ENCODE measurements around the gene MYO1G.

MYO1G gene

DNA sequence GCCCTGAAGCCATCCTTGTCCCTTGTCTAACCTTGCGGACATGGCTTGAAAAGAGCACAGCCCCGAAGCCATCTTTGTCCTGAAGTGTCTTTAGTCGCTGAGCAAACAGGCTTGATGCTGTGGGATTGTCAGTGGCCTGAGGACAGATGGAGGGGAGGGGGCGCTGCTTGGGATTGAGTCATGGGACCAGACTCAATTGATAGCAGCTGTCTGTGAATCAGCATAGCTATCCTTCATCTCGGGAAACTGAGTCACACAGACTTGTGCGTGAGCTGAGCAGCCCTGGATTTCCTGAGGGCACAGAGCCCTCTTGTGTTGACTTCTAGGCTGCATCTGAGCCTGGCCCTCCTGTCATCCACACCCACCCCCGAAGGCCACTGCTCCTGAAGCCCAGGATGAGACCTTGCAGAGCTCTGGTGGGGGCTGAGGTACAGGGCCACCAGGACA is 14.4 kb downstream of the MYO1G start:
- TF ChIP-seq RAD21 (IDR thresholded peaks at IDR 0.05; ENCODE audit: low read depth), result peak; percentile 70
- TF ChIP-seq, protein P1, sequence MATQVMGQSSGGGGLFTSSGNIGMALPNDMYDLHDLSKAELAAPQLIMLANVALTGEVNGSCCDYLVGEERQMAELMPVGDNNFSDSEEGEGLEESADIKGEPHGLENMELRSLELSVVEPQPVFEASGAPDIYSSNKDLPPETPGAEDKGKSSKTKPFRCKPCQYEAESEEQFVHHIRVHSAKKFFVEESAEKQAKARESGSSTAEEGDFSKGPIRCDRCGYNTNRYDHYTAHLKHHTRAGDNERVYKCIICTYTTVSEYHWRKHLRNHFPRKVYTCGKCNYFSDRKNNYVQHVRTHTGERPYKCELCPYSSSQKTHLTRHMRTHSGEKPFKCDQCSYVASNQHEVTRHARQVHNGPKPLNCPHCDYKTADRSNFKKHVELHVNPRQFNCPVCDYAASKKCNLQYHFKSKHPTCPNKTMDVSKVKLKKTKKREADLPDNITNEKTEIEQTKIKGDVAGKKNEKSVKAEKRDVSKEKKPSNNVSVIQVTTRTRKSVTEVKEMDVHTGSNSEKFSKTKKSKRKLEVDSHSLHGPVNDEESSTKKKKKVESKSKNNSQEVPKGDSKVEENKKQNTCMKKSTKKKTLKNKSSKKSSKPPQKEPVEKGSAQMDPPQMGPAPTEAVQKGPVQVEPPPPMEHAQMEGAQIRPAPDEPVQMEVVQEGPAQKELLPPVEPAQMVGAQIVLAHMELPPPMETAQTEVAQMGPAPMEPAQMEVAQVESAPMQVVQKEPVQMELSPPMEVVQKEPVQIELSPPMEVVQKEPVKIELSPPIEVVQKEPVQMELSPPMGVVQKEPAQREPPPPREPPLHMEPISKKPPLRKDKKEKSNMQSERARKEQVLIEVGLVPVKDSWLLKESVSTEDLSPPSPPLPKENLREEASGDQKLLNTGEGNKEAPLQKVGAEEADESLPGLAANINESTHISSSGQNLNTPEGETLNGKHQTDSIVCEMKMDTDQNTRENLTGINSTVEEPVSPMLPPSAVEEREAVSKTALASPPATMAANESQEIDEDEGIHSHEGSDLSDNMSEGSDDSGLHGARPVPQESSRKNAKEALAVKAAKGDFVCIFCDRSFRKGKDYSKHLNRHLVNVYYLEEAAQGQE (IDR thresholded peaks at IDR 0.05; ENCODE audit: low read depth), result no peak
- TF ChIP-seq, protein P2, sequence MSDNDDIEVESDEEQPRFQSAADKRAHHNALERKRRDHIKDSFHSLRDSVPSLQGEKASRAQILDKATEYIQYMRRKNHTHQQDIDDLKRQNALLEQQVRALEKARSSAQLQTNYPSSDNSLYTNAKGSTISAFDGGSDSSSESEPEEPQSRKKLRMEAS (IDR thresholded peaks at IDR 0.05), result no peak
- TF ChIP-seq CREB1 (IDR thresholded peaks at IDR 0.05; ENCODE audit: low read depth), result no peak
- TF ChIP-seq FOXM1 (IDR thresholded peaks at IDR 0.05; ENCODE audit: borderline replicate concordance, low read depth), result no peak
- no peak for TF ChIP-seq CEBPB (IDR thresholded peaks at IDR 0.05)

DNA sequence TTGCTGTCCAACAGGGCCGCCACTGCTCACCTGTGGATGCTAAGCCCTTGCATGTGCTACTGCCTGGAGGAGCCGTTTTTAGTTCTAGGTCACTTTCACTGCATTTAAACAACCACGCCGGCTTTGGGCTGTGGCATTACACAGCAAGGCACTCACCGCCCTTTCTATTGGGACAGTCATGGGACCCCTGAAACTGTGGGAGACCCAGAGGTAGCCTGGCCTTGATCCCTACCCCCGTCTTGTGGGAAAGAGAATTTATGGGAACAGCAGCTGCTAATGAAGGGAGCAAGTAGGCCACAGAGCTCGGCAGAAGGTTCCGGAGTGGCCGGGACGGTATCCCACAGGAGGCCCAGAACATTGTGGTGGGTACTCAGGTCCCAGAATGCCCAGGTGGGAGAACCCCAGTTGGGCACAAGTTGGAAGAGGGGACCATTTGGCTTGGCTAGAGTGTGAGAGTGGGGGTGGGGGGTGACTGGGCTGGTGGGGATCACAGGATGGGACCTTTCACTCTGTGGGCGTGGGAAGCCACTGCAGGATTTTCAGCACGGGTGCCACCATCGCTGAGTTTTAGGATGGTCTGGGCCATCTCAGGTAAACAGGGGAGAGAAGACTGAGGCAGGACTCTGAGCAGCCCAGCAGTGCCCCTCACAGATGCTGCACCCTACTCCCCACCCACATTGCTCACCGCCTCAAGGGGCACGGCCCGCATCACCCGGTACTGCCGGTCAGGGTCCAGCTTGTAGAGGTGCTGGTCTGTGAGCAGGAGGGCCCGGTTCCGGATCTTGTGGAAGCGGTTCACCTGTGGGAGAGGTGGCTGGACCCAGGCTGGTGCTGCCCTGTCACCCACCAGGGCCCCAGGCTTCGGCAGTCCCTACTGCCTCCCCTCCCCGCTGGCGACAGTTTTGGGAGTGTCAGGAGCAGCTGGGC is 15.2 kb downstream of the MYO1G start:
- TF ChIP-seq EP300 (IDR thresholded peaks at IDR 0.05; ENCODE audit: borderline replicate concordance), result no peak
- no peak for TF ChIP-seq CREB1 (IDR thresholded peaks at IDR 0.05; ENCODE audit: low read depth)
- TF ChIP-seq TCF12 (IDR thresholded peaks at IDR 0.05; ENCODE audit: low read depth), result no peak
- TF ChIP-seq, protein P1 (IDR thresholded peaks at IDR 0.05; ENCODE audit: low read depth), result no peak
- TF ChIP-seq YY1 (IDR thresholded peaks at IDR 0.05; ENCODE audit: low read depth), result no peak
- TF ChIP-seq TAF1 (IDR thresholded peaks at IDR 0.05; ENCODE audit: low read depth), result no peak
- no peak for TF ChIP-seq RAD21 (IDR thresholded peaks at IDR 0.05; ENCODE audit: low read depth)
- TF ChIP-seq ZBTB7A (IDR thresholded peaks at IDR 0.05; ENCODE audit: low read depth), result no peak
- TF ChIP-seq NFIC (IDR thresholded peaks at IDR 0.05), result no peak
- TF ChIP-seq FOXM1 (IDR thresholded peaks at IDR 0.05; ENCODE audit: borderline replicate concordance, low read depth), result no peak
- TF ChIP-seq, protein P3, sequence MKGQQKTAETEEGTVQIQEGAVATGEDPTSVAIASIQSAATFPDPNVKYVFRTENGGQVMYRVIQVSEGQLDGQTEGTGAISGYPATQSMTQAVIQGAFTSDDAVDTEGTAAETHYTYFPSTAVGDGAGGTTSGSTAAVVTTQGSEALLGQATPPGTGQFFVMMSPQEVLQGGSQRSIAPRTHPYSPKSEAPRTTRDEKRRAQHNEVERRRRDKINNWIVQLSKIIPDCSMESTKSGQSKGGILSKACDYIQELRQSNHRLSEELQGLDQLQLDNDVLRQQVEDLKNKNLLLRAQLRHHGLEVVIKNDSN (IDR thresholded peaks at IDR 0.05), result no peak
- no peak for TF ChIP-seq CEBPB (IDR thresholded peaks at IDR 0.05)
- TF ChIP-seq, protein P2 (IDR thresholded peaks at IDR 0.05), result no peak

DNA sequence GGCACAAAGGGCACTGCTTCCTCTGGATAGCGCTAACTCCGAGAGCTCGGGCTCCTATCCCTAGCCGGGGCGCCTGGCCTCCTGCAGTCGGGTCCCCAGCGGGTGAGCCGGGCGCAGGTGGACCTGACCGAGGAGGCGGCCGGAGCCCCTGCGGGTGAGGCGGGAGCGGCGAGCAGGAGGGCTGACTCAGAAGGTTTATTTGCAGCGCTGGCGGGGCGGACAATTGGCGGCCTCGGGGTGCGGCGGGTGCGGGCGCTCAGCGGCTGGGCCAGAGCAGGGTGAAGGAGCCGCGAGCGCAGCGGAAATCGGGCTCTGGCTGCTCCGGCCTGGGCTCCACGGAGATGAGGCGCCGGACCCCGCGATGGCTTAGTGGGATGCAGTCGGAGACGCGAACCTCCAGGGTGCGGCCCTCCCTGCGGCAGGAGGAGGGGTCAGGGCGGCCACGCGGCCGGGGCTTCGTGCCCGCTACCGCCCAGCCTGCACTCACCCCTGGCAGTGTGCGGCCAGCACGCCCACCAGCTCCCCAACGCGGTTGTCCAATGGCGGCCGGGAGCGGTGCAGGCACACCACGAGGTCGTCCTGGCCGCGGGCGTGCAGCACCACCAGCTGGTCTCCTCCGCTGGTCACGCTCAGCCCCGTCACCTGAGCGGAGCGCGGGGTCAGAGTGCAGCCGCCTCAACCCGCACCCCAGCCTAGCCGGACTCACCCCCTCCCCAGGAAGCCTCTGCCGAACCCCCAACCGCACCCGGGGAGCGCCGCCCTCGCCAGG is 16.1 kb downstream of the MYO1G start:
- TF ChIP-seq CEBPB (IDR thresholded peaks at IDR 0.05), result no peak
- TF ChIP-seq, protein P3 (IDR thresholded peaks at IDR 0.05), result no peak
- no peak for TF ChIP-seq CREB1 (IDR thresholded peaks at IDR 0.05; ENCODE audit: low read depth)
- TF ChIP-seq, protein P2 (IDR thresholded peaks at IDR 0.05), result no peak
- no peak for TF ChIP-seq TAF1 (IDR thresholded peaks at IDR 0.05; ENCODE audit: low read depth)

DNA sequence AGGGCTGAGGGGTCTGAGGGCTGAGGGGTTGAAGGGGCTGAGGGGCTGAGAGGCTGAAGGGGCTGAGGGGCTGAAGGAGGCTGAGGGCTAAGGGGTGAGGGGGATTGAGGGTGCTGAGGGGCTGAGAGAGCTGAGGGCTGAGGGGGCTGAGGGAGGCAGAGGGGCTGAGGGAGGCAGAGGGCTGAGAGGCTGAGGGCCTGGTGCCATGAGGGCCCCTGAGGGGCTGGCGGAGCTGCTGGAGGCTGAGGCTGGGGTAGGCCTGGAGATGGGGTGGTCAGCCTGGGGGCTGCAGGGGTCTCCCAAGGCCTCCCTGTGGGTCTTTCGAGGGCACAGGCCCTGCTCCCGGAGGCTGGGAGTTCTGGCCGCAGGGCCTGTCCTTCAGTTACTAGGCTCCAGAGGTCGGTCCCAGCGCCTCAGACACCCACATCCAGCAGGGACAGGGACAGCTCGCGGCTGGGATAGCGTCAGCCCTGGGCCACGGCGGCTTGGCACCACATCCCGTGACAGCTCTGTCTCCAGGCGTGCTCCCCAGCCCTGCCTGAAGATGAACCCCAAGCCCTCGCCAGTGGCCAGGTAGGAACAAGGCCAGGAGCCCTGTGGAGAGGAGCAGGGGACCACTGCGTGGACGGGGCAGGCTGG is 16.9 kb downstream of the MYO1G start:
- TF ChIP-seq, protein P1 (IDR thresholded peaks at IDR 0.05; ENCODE audit: low read depth), result no peak
- no peak for TF ChIP-seq CREB1 (IDR thresholded peaks at IDR 0.05; ENCODE audit: low read depth)
- no peak for TF ChIP-seq TEAD4 (IDR thresholded peaks at IDR 0.05)
- TF ChIP-seq, protein P3 (IDR thresholded peaks at IDR 0.05), result no peak
- TF ChIP-seq TCF12 (IDR thresholded peaks at IDR 0.05; ENCODE audit: low read depth), result no peak
- no peak for TF ChIP-seq RAD21 (IDR thresholded peaks at IDR 0.05; ENCODE audit: low read depth)
- TF ChIP-seq CEBPB (IDR thresholded peaks at IDR 0.05), result no peak
